Astrocyte of the cerebellum (primary cell): ENCODE results near the gene SCD5.

Experiments used
- DNase-seq: peaks from one replicate; pipeline ENCODE4 v3.0.0-alpha.2; 2011; ENCODE audit warnings: low read depth
- H3K4me3 ChIP-seq: 2 replicates; pipeline ENCODE4 v1.5.1; 2011; ENCODE audit warnings: mild to moderate bottlenecking, low read depth, low read length, moderate library complexity
- in situ Hi-C: cut with HindIII; loops from 2 replicates; pipeline ENCODE4 v1.10.0; 2017; ENCODE audit warnings: low sequenced_read_pairs
- TF ChIP-seq, protein P1 (sequence below): IDR thresholded peaks from 2 replicates; pipeline ENCODE4 v1.5.1; 2012; ENCODE audit warnings: low read length, low read depth, moderate library complexity, mild to moderate bottlenecking; ENCODE audit errors: missing control alignments

Gene SCD5

DNA sequence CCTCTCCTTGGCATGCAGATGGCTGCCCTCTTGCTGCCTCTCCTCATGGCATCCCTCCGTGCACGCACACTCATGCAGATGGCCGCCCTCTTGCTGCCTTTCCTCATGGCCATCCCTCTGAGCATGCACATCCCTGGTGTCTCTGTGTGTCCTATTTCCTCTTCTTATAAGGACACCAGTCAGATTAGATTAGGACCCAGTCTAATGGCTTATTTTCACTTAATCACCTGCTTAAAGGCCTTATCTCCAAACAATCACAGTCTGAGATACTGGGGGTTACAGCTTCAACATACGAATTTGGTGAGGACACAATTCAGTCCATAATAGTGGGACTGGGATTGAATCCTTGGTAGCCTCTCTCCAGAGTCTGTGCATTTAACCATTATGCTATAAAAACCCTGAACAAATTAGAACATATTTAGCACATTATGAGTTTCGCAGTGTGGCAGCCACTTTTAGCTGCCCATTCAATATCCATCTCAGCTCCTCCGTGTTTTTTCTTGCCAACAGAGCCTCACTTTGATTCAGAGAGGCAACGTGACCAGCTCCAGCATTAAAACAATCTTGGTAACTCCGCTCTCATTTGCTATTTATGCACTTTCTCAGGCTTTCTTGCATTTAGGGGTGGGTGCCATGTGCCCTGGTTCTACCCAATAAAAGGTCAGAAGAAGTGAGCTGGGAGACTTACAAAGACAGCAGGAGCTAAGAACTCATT, 210.6 kb downstream of the SCD5 start:
- in situ Hi-C loops = no loop called here
- TF ChIP-seq, protein P1, sequence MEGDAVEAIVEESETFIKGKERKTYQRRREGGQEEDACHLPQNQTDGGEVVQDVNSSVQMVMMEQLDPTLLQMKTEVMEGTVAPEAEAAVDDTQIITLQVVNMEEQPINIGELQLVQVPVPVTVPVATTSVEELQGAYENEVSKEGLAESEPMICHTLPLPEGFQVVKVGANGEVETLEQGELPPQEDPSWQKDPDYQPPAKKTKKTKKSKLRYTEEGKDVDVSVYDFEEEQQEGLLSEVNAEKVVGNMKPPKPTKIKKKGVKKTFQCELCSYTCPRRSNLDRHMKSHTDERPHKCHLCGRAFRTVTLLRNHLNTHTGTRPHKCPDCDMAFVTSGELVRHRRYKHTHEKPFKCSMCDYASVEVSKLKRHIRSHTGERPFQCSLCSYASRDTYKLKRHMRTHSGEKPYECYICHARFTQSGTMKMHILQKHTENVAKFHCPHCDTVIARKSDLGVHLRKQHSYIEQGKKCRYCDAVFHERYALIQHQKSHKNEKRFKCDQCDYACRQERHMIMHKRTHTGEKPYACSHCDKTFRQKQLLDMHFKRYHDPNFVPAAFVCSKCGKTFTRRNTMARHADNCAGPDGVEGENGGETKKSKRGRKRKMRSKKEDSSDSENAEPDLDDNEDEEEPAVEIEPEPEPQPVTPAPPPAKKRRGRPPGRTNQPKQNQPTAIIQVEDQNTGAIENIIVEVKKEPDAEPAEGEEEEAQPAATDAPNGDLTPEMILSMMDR = no peak
- no peak for DNase-seq
- H3K4me3 ChIP-seq = no peak overlapping the region

- TF ChIP-seq, protein P1 = no peak
- in situ Hi-C loops = no loop called here
- no peak overlapping the region for H3K4me3 ChIP-seq
- DNase-seq = no peak
Measured at GRCh38 chr4:82585690-82586435, 212.7 kb downstream of the SCD5 start.

GRCh38 chr4:82584931-82585330, 213.7 kb downstream of the SCD5 start:
- DNase-seq = no peak
- in situ Hi-C loops = no loop called here
- TF ChIP-seq, protein P1 = no peak
- H3K4me3 ChIP-seq = no peak overlapping the region

DNA sequence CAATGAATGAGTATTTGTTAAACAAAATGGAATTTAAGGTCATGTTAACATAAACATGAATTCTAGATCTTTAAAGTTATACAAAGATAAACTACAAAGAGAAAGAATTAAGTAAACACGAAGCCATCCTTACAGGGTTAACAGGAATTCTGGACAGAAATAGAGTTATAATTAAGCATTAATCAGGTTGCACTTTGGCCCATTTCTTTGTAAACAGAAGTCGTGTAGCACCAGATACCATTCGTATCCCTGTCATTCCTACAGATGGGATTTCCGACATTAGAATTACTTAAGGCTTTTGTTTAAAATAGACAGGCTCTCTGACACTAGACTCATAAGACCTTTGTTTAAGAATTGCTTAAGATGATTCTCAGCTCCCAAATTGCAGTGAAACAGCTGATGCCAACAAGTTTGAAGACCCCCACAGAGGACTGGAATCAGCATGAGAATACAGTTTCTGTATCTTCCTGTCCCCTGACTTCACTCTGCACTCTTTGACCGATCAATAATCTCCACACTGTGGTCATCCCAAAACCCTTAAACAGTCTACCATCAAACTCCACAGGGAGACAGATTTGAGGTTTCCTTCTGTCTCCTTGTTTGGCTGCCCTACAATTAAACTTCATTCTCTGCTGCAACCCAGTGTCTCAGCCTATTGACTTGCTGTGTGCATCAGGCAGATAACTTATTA, 214.6 kb downstream of the SCD5 start:
- no peak for DNase-seq
- in situ Hi-C loops = no loop called here
- TF ChIP-seq, protein P1 = no peak
- no peak overlapping the region for H3K4me3 ChIP-seq

DNA sequence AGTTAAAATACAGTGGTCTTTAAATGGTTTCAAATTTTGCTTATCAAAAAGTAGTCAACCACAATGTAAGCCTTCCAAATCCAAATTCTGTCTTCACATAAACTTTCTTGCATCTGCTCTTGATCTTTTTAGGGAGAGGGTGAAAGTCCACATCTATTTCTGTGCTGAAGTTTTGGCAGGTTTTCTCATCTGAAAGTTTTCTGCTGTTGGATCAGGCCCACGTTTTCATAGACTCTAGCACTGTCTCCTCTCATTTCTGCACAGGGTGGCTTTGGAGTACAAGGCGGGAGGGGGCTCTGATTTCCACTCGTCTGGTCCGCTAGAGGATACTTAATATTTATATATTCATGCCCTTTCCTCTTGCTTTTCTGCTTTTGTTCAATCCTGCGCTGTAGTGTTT, 218.7 kb downstream of the SCD5 start:
- no peak for DNase-seq
- TF ChIP-seq, protein P1 = no peak
- no peak overlapping the region for H3K4me3 ChIP-seq
- in situ Hi-C loops = no loop called here
